ENCODE data around the gene AHCYL2. TPM values are rescaled to one million over a fixed set of nuclear protein-coding genes. Genes with fewer than 3 reads are reported as not detected.
"Not testable (repeated sequence)": the region's sequence is repeated elsewhere in the genome, so short reads cannot be mapped to it uniquely, and the experiment has no call there.

AHCYL2 gene
- total RNA-seq, 2 experiments from 2014 or later: 7.3 to 7.6 TPM

DNA sequence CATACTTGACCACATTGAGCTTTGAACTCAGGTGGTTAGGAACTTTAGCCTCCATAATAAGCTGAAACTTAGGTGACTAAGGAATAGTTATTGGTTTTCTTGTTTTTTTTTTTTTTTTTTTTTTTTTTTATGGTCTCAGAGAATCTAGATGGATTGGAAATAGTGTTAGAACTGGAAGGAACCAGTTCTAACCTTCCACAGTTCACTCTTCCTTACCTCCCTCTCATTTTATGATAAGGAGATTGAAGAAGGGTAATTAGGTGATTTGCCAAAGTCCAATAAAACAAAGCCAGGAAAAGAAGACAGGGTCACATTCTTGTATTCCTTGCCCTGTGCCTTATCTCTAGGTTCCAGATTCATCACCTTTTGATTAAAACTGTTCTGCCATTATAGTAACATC, 137.7 kb downstream of the AHCYL2 start:
- POLR2A ChIA-PET: no interaction called here
- ATAC-seq (no peak), DNase-seq (no peak)
- Mint-ChIP-seq H3K36me3 (ENCODE audit: low read depth) (no peaks in the 10 kb centered on the region), H3K4me3 (no peak overlapping the region), H3K4me1 (ENCODE audit: low read depth) (peaks cover 9% of the 10 kb centered on the region), H3K27ac (no peak overlapping the region), H3K27me3 (ENCODE audit: low read depth) (peaks cover 2% of the 10 kb centered on the region), H3K9me3 (ENCODE audit: insufficient read depth) (no peaks in the 10 kb centered on the region)
- CTCF ChIA-PET: interaction anchor here (1.2 to 5.3 kb wide), 4 partner anchors 14 to 468 kb away, joined by 3 to 34 read pairs (median 6); no protein-coding TSS in a partner anchor

DNA sequence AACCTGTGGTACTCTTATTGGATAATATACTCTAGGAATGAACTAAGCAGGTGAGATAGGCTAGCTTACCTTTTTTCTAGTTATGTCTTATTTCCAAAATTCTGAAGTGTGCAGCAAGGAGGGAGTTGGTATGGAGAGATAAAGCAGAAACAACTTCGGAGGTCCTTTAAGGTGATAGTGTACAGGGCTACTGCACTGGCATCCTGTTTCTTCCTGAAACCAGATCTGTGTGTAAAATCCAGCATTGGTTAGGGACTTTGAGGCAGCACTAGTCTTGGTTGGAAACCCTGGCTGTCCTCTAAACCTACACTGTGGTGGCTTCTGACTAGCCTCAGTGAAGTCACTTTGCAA, 142.5 kb downstream of the AHCYL2 start:
- H3K36me3 Mint-ChIP-seq (ENCODE audit: low read depth): no peaks in the 10 kb centered on the region
- CTCF ChIA-PET: interaction anchor here (0.6 to 5.7 kb wide), 61 partner anchors 8 to 628 kb away, joined by 3 to 159 read pairs (median 5); partner anchors contain the start of gene STRIP2
- ATAC-seq (no peak), DNase-seq (no peak)
- POLR2A ChIA-PET: interaction anchor here (1.1 to 1.7 kb wide), 3 partner anchors 10 to 457 kb away, joined by 3 to 8 read pairs (median 6); no protein-coding TSS in a partner anchor
- peaks cover 2% of the 10 kb centered on the region for H3K27me3 Mint-ChIP-seq (ENCODE audit: low read depth)
- no peak overlapping the region for H3K4me3 Mint-ChIP-seq
- no peaks in the 10 kb centered on the region for H3K9me3 Mint-ChIP-seq (ENCODE audit: insufficient read depth)
- peaks cover 16% of the 10 kb centered on the region for H3K4me1 Mint-ChIP-seq (ENCODE audit: low read depth)
- no peak overlapping the region for H3K27ac Mint-ChIP-seq

- Mint-ChIP-seq H3K36me3 (ENCODE audit: low read depth) (no peaks in the 10 kb centered on the region), H3K9me3 (ENCODE audit: insufficient read depth) (no peaks in the 10 kb centered on the region), H3K27me3 (ENCODE audit: low read depth) (peaks cover 2% of the 10 kb centered on the region), H3K27ac (no peak overlapping the region), H3K4me3 (peak overlapping the region; percentile 16), H3K4me1 (ENCODE audit: low read depth) (peaks cover 16% of the 10 kb centered on the region)
- peak; percentile 91 for ATAC-seq
- ChIA-PET CTCF (interaction anchor here (0.6 to 5.7 kb wide), 66 partner anchors 9 to 628 kb away, joined by 3 to 159 read pairs (median 5); partner anchors contain the start of gene STRIP2), POLR2A (interaction anchor here (1.1 to 1.7 kb wide), 3 partner anchors 10 to 457 kb away, joined by 3 to 8 read pairs (median 6); no protein-coding TSS in a partner anchor)
- DNase-seq: peak; percentile 82
These were observed 143.0 kb downstream of the AHCYL2 start for GRCh38 chr7:129367700-129368388.

DNA sequence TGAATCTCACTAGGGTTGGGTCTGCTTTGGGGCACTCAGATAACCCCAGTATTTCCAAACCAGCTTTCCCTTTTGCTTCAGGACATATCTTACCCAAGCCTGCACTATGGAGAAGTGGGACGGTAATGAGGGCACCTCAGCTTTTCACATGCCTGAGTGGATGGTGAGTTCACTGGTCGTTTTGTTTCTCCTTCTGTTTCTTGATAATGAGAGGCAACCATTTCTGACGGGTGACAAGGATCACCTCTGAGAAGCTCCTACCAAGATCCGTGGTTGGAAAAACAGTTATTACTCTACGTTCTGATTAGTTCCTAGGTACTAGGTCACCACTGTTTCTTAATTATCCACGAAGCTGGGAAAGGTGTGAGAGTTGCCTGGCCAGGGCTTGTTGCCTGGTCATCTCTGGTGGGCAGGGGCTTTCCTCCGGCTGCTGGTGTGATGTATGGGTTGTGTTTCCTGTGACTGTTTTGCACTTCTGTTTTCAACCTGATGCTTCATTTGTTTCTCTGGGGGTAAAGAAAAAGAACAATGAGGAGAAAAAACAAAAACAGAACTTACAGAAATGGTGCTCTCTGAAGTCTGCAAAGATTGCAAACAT, 143.7 kb downstream of the AHCYL2 start:
- no peak overlapping the region for H3K27ac Mint-ChIP-seq
- H3K27me3 Mint-ChIP-seq (ENCODE audit: low read depth): peaks cover 2% of the 10 kb centered on the region
- peaks cover 17% of the 10 kb centered on the region for H3K4me1 Mint-ChIP-seq (ENCODE audit: low read depth)
- H3K9me3 Mint-ChIP-seq (ENCODE audit: insufficient read depth): no peaks in the 10 kb centered on the region
- ATAC-seq (peak; percentile 20), DNase-seq (no peak)
- no peak overlapping the region for H3K4me3 Mint-ChIP-seq
- CTCF ChIA-PET: interaction anchor here (0.7 to 5.7 kb wide), 50 partner anchors 10 to 629 kb away, joined by 3 to 159 read pairs (median 7); partner anchors contain the start of gene STRIP2
- POLR2A ChIA-PET: interaction anchor here (0.6 to 1.7 kb wide), 3 partner anchors 9 to 145 kb away, joined by 3 to 8 read pairs (median 6); no protein-coding TSS in a partner anchor
- H3K36me3 Mint-ChIP-seq (ENCODE audit: low read depth): no peaks in the 10 kb centered on the region

GRCh38 chr7:129369447-129369846, 144.6 kb downstream of the AHCYL2 start:
- H3K27me3 Mint-ChIP-seq (ENCODE audit: low read depth); POLR2A ChIA-PET; H3K27ac Mint-ChIP-seq; ATAC-seq; H3K9me3 Mint-ChIP-seq (ENCODE audit: insufficient read depth); H3K36me3 Mint-ChIP-seq (ENCODE audit: low read depth); DNase-seq; H3K4me3 Mint-ChIP-seq: not testable (repeated sequence)
- peaks cover 20% of the 10 kb centered on the region for H3K4me1 Mint-ChIP-seq (ENCODE audit: low read depth)
- CTCF ChIA-PET: interaction anchor here (1.6 to 5.7 kb wide), 8 partner anchors 9 to 460 kb away, joined by 5 to 159 read pairs (median 35); partner anchors contain the start of gene STRIP2

- CTCF ChIA-PET: interaction anchor here (0.7 to 5.7 kb wide), 12 partner anchors 12 to 641 kb away, joined by 3 to 35 read pairs (median 5); partner anchors contain the start of gene STRIP2
- Mint-ChIP-seq H3K9me3 (ENCODE audit: insufficient read depth) (no peaks in the 10 kb centered on the region), H3K4me3 (no peak overlapping the region), H3K4me1 (ENCODE audit: low read depth) (peaks cover 20% of the 10 kb centered on the region), H3K36me3 (ENCODE audit: low read depth) (no peaks in the 10 kb centered on the region), H3K27me3 (ENCODE audit: low read depth) (peaks cover 2% of the 10 kb centered on the region), H3K27ac (no peak overlapping the region)
- DNase-seq (no peak), ATAC-seq (no peak)
- POLR2A ChIA-PET: no interaction called here
These were observed 146.0 kb downstream of the AHCYL2 start for GRCh38 chr7:129370812-129371211.

GRCh38 chr7:129371487-129371886, 146.7 kb downstream of the AHCYL2 start:
- CTCF ChIA-PET: interaction anchor here (0.7 to 5.7 kb wide), 8 partner anchors 16 to 640 kb away, joined by 3 to 35 read pairs (median 4); partner anchors contain the start of gene STRIP2
- DNase-seq: no peak
- no peak overlapping the region for H3K27ac Mint-ChIP-seq
- POLR2A ChIA-PET: no interaction called here
- H3K9me3 Mint-ChIP-seq (ENCODE audit: insufficient read depth): no peaks in the 10 kb centered on the region
- no peak overlapping the region for H3K4me3 Mint-ChIP-seq
- H3K27me3 Mint-ChIP-seq (ENCODE audit: low read depth): no peaks in the 10 kb centered on the region
- no peak for ATAC-seq
- no peaks in the 10 kb centered on the region for H3K36me3 Mint-ChIP-seq (ENCODE audit: low read depth)
- peaks cover 20% of the 10 kb centered on the region for H3K4me1 Mint-ChIP-seq (ENCODE audit: low read depth)

DNA sequence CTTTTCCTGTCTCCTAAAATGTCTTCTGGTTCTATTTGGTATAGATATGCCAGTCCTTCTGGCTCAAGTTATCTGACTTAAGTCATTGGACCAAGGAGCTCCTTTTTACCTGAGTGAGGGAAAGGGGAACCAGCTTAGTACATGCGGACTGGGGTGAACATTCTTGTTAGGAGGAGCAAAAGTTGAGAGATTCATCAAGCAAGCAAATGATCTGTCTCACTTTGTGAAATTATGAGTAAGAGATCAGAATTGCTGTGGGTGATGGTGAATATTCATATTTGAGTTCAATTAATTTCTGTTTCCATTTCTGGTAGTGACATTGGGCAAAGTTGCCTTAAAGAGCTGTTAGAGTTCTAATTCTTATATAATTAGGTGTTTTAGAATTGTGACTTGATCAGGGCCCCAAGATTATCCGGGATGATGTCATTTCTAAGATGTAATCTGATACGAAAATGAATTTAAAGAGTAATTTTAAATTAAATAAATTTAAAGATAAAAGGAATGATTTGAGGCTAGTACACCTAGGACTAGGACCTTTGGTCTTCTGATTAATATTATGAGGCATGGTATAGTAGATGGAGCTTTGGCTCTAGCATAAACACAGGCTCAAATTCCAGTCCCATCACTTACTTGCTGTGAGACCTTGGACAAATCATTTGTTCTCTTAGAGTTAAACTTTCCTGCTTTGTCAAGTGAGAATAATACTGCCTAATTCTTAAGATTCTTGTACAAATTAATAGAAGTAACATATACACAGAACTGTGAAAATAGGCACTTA, 149.0 kb downstream of the AHCYL2 start:
- ChIA-PET CTCF (interaction anchor here (0.9 to 5.6 kb wide), 4 partner anchors 8 to 98 kb away, joined by 4 to 49 read pairs (median 21); partner anchors contain the start of gene STRIP2), POLR2A (interaction anchor here (0.6 kb wide), 1 partner anchor 476 kb away, joined by 3 read pairs; no protein-coding TSS in a partner anchor)
- ATAC-seq: no peak
- Mint-ChIP-seq H3K4me1 (ENCODE audit: low read depth) (peaks cover 18% of the 10 kb centered on the region), H3K27me3 (ENCODE audit: low read depth) (no peaks in the 10 kb centered on the region), H3K36me3 (ENCODE audit: low read depth) (no peaks in the 10 kb centered on the region), H3K4me3 (no peak overlapping the region), H3K27ac (no peak overlapping the region), H3K9me3 (ENCODE audit: insufficient read depth) (peaks cover 3% of the 10 kb centered on the region)
- no peak for DNase-seq

DNA sequence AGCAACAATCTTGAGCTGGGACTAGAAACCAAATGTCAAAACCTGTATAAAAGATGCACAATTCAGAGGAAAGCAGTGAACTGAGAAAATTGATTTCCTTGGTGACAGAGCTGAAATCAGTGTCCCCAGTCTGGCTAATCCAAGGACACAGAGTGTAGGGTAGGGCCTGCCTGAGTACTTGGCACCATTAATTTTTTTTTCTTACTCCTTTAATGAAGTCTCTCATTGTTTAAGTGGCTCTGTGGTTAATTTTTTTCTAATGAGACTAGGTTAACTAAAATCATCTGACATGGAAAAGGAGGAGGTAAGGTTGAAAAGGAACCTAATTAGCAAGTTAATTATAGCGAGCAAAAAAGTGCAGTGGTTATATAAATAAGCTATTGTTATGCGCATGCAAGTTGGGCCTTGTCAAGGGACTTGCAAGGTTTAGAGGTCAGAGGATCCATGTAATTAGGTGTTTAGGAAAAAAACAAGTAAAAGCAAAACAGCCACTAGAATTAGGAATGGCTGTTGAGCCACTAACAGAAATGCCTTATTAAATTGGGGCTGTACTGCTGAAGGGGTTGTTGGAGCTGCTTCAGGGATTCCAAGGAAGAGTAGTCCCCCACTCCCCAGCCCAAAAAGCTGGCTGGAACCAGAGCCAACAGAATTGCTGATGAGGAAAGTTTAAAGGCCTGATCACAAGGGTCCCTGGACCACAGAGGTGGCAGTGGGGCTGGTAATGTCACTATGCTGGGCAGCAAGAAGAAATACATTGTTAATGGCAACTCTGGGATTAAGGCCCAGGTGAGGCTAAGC, 150.5 kb downstream of the AHCYL2 start:
- Mint-ChIP-seq H3K9me3 (ENCODE audit: insufficient read depth) (peaks cover 3% of the 10 kb centered on the region), H3K27ac (no peak overlapping the region), H3K36me3 (ENCODE audit: low read depth) (no peaks in the 10 kb centered on the region), H3K27me3 (ENCODE audit: low read depth) (no peaks in the 10 kb centered on the region), H3K4me3 (no peak overlapping the region), H3K4me1 (ENCODE audit: low read depth) (peaks cover 16% of the 10 kb centered on the region)
- CTCF ChIA-PET: interaction anchor here (1.0 to 7.0 kb wide), 21 partner anchors 7 to 634 kb away, joined by 3 to 159 read pairs (median 6); partner anchors contain the start of gene STRIP2
- POLR2A ChIA-PET: no interaction called here
- ATAC-seq: no peak
- no peak for DNase-seq

DNA sequence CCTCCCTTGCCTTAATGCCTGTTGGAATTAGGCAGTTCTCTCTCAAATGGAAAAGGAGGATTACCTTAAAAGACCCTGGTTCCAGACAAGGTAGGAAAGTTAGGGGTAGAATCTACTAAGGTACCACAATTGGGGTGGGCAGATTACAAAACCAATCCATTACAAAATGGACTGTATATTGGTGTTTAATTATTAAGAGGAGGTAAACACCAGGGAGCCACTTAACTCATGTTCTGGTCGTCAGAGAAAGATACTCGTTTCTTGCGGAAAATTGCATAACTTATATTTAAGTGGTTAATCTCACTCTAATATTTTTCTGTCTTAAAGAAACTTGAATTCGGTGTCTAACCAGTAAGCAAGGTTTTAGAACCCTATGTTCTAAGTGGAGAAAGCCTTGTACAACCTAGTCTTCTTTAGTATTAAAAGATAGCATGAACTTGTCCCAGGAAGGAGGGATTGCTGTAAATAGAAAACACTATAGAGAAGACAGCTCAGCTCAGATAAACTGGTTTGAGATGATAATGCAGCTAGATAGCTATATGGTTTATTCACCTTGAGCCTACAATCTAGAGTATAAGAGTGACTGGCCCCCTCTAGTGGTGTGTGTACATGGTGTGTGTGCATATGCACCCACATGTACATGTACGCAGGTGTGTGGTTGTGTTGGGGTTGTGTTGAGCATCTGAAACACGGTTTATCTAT, 151.4 kb downstream of the AHCYL2 start:
- POLR2A ChIA-PET: interaction anchor here (0.6 to 2.5 kb wide), 3 partner anchors 8 to 636 kb away, joined by 3 to 8 read pairs (median 3); partner anchors contain the start of gene TNPO3
- no peak overlapping the region for H3K27ac Mint-ChIP-seq
- peak; percentile 79 for ATAC-seq

More for the DNA sequence above, 151.4 kb downstream of the AHCYL2 start:
- DNase-seq: peak; percentile 61
- H3K4me3 Mint-ChIP-seq: no peak overlapping the region
- CTCF ChIA-PET: interaction anchor here (0.6 to 7.0 kb wide), 33 partner anchors 8 to 634 kb away, joined by 3 to 159 read pairs (median 4); partner anchors contain the start of gene STRIP2
- H3K4me1 Mint-ChIP-seq (ENCODE audit: low read depth): peaks cover 16% of the 10 kb centered on the region
- H3K36me3 Mint-ChIP-seq (ENCODE audit: low read depth): no peaks in the 10 kb centered on the region
- peaks cover 3% of the 10 kb centered on the region for H3K9me3 Mint-ChIP-seq (ENCODE audit: insufficient read depth)
- H3K27me3 Mint-ChIP-seq (ENCODE audit: low read depth): no peaks in the 10 kb centered on the region

Measured in activated CD8-positive, alpha-beta T cell treated with anti-CD3 and anti-CD28 coated beads, Interleukin-2, amount 10 ng/mL, durations not matched to agents 7 days and 5 days (primary cell).